Fibroblast of skin of left quadriceps (primary cell): Measurements from ENCODE around the gene STXBP5L.
"Not testable (repeated sequence)": the region's sequence is repeated elsewhere in the genome, so short reads cannot be mapped to it uniquely, and the experiment has no call there.

Experiments used
- DNase-seq, 2 experiments: peaks; one replicate each; pipeline ENCODE4 v3.0.0-alpha.2; 2013; ENCODE audit warnings: low read depth in 2 of 2

The STXBP5L gene

DNA sequence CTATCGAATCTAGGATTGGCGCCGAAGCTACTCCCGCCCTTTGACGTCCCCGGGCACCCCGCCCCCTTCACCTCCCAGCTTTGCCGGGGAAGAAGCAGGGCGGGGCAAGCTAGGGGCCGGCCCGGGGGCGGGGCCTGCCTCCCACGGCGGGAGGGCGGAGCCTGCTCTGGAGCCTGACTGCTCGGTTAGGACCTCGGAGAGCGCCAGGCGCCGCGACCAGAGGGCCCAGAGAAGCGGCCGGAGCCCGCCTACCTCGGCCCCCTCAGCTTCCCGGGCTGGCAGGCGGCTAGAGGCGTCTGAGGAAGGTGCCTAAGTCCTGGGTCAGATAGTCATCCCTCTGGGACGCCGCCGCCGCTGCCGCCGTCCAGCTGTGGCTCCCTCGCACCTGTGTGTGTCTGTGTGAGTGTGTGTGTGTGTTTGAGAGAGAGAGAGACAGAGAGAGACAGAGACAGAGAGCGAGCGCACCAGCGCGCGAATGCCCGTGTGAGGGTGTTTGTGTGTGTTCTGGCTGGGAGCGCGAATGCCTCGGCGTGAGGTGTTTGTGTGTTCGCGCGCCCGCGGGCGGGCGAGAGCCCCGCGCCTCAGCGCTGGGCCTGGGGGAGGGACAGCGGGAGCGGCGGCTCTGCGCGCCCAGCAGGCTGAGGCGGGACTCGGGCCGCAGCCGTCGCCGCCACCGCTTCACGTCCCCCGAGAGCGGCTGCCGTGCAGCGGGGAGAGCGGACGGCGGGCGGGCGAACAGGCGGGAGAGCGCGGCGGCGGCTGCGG lies at the start of gene STXBP5L:
TSS of gene STXBP5L (plus strand) at position 176 of the 765 bp plus-strand sequence. CDS start 1,374 bp downstream, outside the sequence.
- peak; percentile 34 to 41 for DNase-seq

- DNase-seq: no peak
Measured at GRCh38 chr3:120858521-120858920, 49.5 kb upstream of the STXBP5L start.

DNA sequence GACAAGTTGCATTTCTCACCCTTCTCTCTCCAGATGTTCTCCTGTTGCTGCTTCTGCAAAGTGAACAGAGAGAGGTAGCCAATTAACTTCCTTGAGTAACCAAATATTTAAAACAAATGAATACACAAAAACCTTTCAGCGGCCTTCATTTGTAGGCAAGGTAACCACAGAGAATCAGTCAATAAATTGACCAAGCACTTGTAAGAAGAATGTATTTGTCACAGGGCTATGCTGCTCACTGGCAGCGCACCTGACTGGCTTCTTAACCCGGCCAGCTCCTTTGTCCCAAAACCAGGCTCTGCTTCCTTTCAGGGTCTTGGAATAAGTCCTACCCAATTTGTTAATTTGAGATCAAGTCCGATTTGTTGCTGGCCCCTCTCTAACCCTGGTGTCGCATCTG lies 43.5 kb upstream of the STXBP5L start:
- no peak for DNase-seq

DNA sequence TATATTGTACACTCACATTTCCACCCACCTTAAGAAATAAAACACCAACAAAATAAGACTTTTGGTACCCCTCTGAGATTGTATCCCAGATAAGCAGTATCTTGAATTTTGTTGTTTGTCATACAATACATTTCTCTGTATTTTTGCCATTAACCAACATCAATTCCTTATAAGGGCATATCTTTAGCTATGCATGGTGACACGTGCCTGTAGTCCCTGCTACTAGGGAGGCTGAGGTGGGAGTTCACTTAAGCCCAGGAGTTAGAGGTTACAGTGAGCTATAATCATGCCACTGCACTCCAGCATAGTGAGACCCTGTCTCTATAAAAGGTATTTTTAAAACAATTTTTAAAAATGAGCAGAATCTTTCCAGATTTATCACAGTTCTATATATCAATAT lies 32.5 kb upstream of the STXBP5L start:
- no peak for DNase-seq

- no peak for DNase-seq
Measured at GRCh38 chr3:120875989-120876388, 32.0 kb upstream of the STXBP5L start.

GRCh38 chr3:120879411-120879810 lies 28.6 kb upstream of the STXBP5L start:
- no peak for DNase-seq

- no peak for DNase-seq
Measured at GRCh38 chr3:120892921-120893320, 15.1 kb upstream of the STXBP5L start.

DNA sequence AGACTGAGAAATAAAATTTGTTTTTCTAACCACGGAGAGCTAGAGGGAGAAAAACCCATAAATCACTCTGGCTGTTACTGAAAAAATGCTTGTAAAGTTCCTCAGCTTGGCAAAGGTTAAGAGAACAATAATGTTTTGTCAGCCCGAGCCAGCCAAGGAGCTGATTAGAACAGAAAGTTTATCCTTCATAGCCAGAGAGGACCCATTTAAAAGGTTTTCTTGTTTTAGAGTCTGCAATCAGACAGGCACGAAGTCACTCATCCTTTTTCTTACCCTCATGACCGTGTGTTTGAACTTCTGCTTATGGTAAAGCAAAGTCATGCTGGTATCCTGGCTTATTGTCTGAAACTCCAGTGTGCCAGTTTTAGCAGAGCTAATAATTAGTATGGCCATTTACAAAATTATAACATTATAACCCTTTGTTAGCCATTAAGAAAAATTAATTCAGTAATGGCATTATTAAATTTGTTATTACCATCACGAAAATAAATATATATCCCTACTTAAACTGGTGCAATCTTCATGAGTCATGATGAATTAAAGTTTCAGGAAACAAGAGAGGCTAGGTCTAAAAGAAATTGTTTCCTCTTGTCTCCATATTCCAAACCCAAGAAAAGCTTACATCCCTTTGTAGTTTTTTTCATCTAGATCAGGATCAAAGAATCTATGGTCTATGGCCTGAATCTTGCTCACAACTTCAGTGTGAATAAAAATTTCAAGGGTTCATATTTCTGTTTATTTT lies 13.5 kb upstream of the STXBP5L start:
- no peak for DNase-seq

DNA sequence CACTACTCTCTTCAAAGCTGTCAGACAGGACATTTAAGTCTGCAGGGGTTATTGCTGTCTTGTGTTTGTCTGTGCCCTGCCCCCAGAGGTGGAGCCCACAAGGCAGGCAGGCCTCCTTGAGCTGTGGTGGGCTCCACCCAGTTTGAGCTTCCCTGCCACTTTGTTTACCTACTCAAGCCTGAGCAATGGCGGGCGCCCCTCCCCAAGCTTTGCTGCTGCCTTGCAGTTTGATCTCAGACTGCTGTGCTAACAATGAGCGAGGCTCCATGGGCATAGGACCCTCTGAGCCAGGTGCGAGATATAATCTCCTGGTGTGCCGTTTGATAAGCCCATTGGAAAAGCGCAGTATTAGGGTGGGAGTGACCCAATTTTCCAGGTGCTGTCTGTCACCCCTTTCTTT lies 6.3 kb upstream of the STXBP5L start:
- DNase-seq: not testable (repeated sequence)

DNA sequence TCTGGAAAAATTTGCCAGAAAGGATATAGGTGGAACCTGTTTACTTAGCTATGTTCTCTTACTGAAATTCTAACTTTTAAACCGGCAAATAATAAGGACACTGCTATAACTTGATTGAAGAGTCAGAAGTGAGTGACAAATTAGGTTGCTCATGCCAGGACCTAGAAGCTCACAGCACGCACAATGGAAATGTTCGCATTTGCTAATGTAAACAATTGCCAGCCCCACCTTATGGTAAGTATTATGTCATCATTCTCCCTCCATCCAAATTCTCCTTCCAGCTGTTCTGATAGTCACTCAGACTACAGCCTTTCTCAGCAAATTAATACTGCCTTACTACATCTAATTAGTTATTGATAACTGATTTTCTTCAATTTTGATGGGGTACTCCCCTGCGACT lies 4.8 kb upstream of the STXBP5L start:
- no peak for DNase-seq

- DNase-seq: no peak
Measured at GRCh38 chr3:120907659-120908029, 361 bp upstream of the STXBP5L start.

- DNase-seq: no peak
Measured at GRCh38 chr3:120908795-120909601, 993 bp downstream of the STXBP5L start.

DNA sequence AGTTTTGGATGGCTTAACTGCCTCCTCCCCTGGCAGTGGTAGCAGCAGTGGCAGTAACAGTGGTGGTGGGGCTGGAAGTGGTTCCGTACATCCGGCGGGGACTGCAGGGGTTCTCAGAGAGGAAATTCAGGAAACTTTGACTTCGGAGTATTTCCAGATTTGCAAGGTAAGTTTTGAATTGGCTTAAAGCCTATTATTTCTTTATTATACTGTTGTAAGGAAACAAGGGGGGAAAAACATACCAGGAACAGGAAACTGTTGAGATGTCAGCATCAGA lies 1.5 kb downstream of the STXBP5L start:
- no peak for DNase-seq

DNA sequence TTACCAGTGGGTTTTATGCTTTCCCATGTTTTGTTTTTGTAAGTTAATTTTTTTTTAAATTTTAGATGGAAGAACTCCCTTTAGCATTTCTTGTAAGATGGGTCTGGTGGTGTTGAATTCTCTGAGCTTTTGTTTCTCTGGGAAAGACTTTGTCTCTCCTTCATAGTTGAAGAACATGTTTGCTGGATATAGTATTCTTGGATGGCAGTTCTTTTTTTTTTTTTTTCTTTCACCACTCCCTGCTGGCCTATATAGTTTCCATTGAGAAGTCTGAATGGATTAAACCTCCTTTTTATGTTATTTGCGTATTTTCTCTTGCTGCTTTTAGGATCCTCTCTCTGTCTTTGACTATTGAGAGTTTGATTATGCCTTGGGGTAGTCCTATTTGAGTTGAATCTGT lies 18.1 kb downstream of the STXBP5L start:
- DNase-seq: no peak

- no peak for DNase-seq
Measured at GRCh38 chr3:120928991-120929390, 21.0 kb downstream of the STXBP5L start.

GRCh38 chr3:120931593-120931992 lies 23.6 kb downstream of the STXBP5L start:
- DNase-seq: no peak

DNA sequence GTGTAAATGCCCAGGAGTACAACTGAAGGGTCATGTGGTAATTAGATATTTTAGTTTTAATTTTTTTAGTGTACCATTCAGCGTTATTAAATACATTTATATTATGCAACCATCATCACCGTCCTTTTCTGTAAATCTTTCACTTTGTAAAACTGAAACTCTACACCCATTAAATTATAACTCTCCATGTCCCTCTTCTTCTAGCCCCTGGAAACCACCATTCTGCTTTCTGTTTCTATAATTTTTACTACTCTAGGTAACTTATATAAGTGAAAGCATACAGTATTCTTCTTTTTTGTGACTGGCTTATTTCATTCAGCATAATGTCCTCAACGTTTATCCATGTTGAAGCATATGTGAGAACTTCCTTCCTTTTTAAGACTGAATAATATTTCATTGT lies 48.1 kb downstream of the STXBP5L start:
- no peak for DNase-seq

DNA sequence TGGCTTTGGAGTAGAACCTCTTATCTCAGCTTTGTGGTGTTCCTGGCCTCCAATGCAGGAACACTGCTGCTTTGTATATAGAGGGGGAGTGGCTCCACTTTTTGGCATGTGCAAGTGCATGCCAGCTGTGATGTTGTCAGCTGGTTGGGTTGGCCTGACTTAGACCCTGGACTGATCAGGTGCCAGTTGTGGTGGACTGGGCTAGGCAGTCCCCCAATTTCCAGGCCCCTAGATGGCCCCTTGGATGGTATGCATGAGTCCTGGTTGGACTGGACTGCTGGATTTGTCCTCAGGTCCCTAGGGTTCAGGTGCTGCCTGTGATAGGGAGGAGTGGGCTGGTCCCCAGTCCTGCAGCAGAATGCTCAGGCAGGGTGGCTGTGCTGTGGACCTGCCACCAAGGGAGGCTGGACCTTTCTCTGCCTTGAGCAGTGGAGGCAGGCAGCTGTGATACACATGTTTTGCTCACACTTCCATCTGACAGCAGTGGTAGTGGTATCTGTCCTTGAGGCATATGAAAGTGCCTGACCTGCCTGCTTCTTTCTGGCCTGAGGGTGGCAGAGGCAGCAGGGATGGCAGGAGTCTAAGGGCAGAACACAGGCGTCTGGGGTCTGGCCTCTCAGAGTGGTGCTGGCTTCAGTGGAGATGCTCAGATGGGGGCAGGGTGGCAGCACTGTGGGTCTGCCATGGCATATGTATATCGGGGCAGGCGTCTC lies 74.8 kb downstream of the STXBP5L start:
- DNase-seq: no peak

GRCh38 chr3:120983321-120983665 lies 75.3 kb downstream of the STXBP5L start:
- DNase-seq: no peak

GRCh38 chr3:120983841-120984240 lies 75.8 kb downstream of the STXBP5L start:
- DNase-seq: no peak

DNA sequence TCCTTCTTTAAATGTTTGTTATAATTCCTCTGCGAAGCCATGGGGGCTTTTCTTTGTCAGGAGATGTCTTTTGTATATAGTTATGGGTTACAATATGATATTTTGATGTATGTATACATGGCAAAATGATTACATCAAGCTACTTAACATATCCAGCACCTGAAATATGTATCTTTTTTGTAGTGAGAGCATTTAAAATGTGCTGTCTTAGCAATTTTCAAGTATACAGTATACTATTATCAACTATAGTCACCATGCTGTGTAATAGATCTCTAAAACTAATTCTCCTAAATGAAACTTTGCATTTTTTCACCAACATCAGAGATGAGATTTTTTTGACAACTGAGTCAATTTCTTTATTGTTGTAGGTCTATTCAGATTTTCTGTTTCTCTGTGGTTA lies 77.2 kb downstream of the STXBP5L start:
- no peak for DNase-seq

- no peak for DNase-seq
Measured at GRCh38 chr3:120988994-120989393, 81.0 kb downstream of the STXBP5L start.
